Lower leg skin (tissue), 3 donors: Measurements from ENCODE around the gene PCBP1.

ENCODE experiments used
- CTCF ChIP-seq, 3 donors: fragments of 450-650 bp; IDR thresholded peaks; one replicate each; pipeline ENCODE4 v1.5.1; 2016; ENCODE audit warnings: antibody characterized with exemption in 3 of 3, mild to moderate bottlenecking in 3 of 3, moderate library complexity in 2 of 3
- POLR2A ChIP-seq, 2 donors: fragments of 450-650 bp; IDR thresholded peaks; one replicate each; pipeline ENCODE4 v1.6.1; 2016 to 2017; ENCODE audit warnings: antibody characterized with exemption in 2 of 2, mild to moderate bottlenecking in 1 of 2, moderate library complexity in 1 of 2

GRCh38 chr2:70104231-70105111 lies 17.2 kb downstream of the PCBP1 start:
- no peak for TF ChIP-seq CTCF (IDR thresholded peaks at IDR 0.05)
- TF ChIP-seq POLR2A (IDR thresholded peaks at IDR 0.05): no peak
